ENCODE data around the gene MRPS6.
A peak's percentile ranks its signal among the peaks of the same experiment; 100 is the strongest.

MRPS6 gene

DNA sequence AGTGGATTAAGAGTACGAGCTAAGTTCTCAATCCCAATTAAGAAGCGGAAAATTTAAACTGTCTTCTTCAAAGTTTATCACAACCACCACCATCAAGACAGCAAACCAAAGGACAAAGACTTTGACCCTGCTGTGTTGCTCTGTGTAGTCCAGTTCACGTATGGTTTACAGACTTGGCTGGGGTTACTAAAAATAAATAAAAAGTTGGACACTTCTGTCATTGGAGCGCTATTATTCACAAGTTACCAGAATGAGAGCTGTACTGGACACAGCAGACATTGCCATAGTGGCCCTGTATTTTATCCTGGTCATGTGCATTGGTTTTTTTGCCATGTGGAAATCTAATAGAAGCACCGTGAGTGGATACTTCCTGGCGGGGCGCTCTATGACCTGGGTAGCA, 21.6 kb downstream of the MRPS6 start:
- no peak for DNase-seq (ENCODE audit: low read depth)
- no peak overlapping the region for H3K4me3 ChIP-seq (ENCODE audit: low read length)
- TF ChIP-seq, protein P1, sequence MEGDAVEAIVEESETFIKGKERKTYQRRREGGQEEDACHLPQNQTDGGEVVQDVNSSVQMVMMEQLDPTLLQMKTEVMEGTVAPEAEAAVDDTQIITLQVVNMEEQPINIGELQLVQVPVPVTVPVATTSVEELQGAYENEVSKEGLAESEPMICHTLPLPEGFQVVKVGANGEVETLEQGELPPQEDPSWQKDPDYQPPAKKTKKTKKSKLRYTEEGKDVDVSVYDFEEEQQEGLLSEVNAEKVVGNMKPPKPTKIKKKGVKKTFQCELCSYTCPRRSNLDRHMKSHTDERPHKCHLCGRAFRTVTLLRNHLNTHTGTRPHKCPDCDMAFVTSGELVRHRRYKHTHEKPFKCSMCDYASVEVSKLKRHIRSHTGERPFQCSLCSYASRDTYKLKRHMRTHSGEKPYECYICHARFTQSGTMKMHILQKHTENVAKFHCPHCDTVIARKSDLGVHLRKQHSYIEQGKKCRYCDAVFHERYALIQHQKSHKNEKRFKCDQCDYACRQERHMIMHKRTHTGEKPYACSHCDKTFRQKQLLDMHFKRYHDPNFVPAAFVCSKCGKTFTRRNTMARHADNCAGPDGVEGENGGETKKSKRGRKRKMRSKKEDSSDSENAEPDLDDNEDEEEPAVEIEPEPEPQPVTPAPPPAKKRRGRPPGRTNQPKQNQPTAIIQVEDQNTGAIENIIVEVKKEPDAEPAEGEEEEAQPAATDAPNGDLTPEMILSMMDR (IDR thresholded peaks at IDR 0.05; ENCODE audit: insufficient read depth, low read depth, low read length, missing control alignments): no peak

DNA sequence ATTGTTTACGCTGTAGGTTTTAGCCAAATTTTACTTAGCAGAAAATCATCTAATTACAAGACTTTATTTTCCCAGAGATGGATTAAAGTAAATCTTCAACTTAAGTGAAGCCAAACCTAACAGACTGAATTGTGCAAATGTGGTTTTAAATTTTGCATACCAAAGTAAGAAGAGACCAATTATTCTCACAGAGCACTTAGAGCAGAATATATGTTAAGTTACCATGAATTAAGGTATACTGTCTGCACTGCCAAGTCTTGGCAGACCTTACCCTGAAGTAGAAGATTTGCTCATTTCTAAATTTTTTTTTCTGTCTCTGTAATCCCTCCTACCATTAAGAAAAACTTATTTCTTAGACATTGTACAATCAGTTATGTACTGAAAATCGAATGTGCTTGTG, 24.1 kb downstream of the MRPS6 start:
- TF ChIP-seq, protein P1 (IDR thresholded peaks at IDR 0.05; ENCODE audit: insufficient read depth, low read depth, low read length, missing control alignments): no peak
- no peak for DNase-seq (ENCODE audit: low read depth)
- no peak overlapping the region for H3K4me3 ChIP-seq (ENCODE audit: low read length)

DNA sequence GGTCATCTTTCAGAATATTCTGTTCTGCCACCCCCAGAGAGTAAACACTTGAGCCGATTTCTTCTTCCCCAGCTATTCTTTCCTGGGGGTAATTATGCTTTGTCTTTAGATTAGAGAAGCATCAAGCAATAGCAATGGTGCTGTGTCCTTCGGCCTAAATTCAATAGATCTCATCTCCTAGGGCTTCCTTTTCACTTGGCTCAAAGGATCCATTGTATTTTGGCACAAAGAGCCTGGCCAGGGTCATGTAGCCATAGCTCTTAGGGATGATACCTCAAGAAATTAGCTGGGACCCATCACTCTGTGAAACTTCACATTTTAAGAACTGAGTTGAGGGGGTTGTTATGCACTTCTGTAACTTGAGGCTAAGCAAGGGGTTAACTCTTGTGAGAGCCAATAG, 27.0 kb downstream of the MRPS6 start:
- DNase-seq (ENCODE audit: low read depth): no peak
- TF ChIP-seq, protein P1 (IDR thresholded peaks at IDR 0.05; ENCODE audit: insufficient read depth, low read depth, low read length, missing control alignments): no peak
- H3K4me3 ChIP-seq (ENCODE audit: low read length): no peak overlapping the region

DNA sequence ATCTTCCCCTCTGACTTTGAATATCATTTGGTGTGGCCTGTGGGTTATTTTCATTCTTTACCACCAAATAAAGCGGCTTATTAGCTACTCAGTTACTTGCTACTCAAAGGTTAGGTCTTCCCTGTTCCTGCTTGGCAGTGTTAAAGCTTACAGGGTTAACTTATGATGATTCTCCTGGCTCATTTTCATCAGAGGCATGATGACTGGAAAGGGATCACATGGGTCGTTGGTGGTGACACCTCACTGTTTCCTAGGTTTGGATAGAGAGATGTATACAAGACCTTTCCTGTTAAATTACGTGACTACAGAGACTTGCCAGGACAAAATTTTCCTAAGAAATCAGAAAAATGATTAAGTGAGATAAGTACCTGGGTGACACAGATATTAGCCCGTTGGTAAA, 27.4 kb downstream of the MRPS6 start:
- TF ChIP-seq, protein P1 (IDR thresholded peaks at IDR 0.05; ENCODE audit: insufficient read depth, low read depth, low read length, missing control alignments): no peak
- DNase-seq (ENCODE audit: low read depth): peak; percentile 12
- no peak overlapping the region for H3K4me3 ChIP-seq (ENCODE audit: low read length)

DNA sequence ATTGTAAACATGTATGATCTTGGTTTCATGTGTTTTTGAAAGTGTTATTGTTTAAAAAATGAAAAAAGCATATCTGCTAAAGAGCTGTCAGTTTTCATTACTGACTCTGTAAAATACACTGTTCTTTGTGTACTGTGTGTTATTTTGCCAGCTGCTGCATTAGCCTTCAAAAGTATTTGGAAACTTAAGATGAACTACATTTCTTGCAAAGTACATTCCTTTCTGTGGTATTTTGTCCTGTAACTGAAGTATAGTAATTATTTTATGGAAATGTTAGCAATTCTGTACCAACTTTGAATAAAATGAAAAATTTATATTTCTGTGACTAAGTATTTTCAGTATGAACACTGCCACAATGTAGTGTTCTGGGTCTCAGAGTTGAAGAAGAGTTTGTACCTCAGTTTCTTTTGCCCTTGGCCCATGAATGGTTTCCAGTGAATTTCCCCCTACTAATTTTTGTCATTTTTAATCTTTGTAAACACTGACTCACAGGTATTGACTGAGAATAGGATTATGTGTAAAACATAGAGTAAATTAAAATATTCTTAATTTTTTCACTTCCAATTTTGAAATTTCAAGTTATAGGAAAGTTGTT, 32.7 kb downstream of the MRPS6 start:
- no peak for DNase-seq (ENCODE audit: low read depth)
- no peak overlapping the region for H3K4me3 ChIP-seq (ENCODE audit: low read length)
- TF ChIP-seq, protein P1 (IDR thresholded peaks at IDR 0.05; ENCODE audit: insufficient read depth, low read depth, low read length, missing control alignments): no peak

DNA sequence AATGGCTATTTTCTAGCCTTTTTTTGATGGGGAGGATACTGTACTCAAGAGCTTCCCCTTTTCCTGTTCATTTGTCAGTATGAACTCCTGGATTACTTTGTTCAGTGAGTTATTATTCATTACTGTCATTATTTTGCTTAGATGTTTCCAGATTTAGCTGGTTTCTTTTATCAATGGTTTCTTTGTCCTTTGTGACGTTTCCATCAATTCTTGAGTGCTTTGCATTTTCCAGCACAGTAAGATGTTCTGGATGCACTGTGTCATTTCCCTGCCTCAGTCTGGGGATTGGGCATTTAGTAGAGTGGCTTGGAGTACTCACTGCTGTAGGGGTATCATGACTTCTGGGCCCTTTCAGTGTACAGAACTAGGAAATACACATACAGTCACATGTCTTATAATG, 34.2 kb downstream of the MRPS6 start:
- no peak overlapping the region for H3K4me3 ChIP-seq (ENCODE audit: low read length)
- no peak for DNase-seq (ENCODE audit: low read depth)
- TF ChIP-seq, protein P1 (IDR thresholded peaks at IDR 0.05; ENCODE audit: insufficient read depth, low read depth, low read length, missing control alignments): no peak

DNA sequence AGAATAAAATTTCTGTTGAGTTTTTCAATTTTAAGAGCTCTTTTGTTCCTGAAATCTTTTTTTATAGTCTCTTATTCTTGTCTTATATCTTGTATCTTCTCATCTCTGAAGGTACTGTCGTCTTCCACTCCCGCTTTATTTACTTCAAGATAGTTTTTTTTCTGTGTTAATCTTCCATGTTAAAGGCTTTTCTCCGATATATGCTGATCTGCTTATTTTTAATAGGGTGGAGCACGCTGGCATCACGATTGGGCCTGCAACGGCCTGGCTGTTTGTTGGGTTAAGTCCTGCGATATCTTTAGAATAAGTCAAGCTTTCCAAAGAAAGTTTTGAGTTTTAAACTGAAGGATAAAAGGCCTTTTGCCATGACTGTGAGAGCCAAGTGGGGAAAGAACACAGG, 35.7 kb downstream of the MRPS6 start:
- DNase-seq (ENCODE audit: low read depth): no peak
- no peak overlapping the region for H3K4me3 ChIP-seq (ENCODE audit: low read length)
- TF ChIP-seq, protein P1 (IDR thresholded peaks at IDR 0.05; ENCODE audit: insufficient read depth, low read depth, low read length, missing control alignments): no peak
